ENCODE measurements around the gene RASSF10.
"Not testable (repeated sequence)": the region's sequence is repeated elsewhere in the genome, so short reads cannot be mapped to it uniquely, and the experiment has no call there.

The RASSF10 gene

DNA sequence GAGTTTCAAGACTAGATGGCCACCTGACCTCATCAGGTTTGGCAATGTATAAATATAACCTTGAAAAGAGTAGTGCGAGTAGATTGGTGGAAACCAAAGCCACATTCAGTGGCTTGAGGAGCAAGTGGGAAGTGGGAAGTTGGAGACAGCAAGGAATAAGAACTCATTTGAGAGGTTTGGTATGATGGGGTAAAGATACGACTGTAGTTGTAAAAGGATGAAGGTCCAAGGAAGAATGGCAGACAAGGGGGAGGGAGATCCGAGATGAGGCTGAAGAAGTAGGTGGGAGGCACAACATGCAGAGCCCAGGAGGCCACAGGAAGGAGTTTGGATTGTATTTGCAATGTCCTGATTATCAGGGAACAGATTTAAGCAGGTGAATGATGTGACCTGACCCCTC, 20.8 kb downstream of the RASSF10 start:
- DNase-seq: no peak

DNA sequence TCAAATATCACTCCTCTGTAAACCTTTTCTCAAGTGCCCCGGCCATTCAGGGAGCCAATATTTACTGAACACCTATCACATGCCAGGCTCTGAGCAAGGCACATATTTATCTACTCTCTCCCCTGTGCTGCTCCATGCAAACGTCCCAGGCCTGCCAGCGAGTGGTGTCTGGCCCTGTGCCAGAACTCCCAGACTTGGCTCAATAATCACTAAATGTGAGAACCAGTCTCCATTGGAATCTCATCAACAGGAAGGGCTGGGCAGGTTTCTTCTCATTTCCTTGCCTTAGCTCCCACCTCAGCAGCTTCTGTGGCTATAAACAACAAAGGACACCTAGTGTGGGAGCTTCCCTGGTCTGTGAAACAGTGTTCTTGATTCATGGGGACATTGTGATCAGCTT, 21.7 kb downstream of the RASSF10 start:
- DNase-seq: no peak

DNA sequence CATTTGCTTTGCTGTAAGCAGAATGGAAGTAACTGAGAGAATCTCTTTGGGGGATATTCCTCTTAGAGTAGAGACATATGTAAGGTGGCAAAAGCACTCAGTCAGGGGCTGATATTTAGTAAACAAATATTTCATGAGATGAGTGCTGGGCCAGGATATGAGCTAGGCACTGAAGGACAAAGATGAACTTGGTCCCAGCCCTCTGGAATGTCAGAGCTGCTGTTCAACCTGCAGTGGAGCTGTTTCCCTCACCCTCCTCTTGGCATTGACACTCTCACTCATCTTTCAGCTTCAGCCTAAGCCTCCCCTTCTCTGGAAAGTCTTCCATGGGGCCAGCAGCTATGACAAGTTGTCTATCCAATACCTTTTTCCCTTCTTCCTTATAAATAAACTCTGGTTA, 22.2 kb downstream of the RASSF10 start:
- DNase-seq: no peak

DNA sequence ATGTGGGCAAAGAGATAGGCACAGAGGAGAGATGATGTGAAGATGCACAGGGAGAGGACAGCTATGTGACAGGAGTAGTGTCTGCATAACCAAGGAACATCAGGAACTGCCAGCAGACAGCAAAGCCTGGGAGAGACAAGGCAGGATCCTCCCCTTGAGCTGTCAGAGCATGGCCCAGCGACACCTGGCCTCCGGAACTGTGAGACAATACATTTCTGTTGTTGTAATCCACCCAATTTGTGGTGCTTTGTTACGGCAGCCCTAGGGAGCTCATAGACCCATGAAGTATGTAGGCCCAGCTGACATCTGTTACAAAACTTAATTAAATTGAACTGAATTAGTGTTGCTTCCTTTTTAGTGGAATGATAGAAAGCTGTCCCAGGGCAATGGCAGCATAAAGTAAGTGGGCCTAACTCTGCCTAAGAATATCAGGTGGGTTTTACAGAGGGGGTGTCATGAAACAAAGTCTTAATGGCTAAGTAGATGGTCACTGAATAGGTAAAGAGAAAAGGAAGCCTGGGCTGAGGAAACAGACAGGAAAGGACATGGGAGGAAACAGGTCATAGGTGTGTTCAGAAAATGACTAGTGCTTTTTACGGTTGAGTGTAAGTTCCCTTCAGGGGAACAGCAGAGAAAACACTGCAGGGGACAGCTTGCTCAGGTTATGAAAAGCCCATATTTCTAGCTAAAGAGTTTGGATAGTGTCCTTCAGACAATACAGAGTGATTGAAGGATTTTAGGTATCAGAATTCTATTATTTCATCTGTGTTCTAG, 24.8 kb downstream of the RASSF10 start:
- no peak for DNase-seq

DNA sequence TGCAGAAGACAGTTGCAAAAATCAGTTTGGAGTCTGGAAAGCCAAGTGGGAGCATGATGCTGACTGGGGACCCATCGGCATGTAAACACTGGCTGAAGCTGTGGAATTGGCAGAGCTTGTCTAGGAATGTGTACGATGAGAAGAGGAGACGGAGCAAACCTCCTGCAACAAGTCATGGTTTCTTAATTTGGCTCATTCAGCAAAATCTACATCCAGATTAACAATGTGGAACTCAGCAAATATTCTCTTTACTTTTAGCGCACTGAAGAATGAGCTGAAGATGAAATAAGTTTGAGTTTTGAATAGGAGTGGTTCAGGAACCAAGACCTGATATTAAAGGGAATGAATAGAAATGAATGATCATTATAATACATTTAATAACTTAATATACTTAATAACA, 26.6 kb downstream of the RASSF10 start:
- no peak for DNase-seq

DNA sequence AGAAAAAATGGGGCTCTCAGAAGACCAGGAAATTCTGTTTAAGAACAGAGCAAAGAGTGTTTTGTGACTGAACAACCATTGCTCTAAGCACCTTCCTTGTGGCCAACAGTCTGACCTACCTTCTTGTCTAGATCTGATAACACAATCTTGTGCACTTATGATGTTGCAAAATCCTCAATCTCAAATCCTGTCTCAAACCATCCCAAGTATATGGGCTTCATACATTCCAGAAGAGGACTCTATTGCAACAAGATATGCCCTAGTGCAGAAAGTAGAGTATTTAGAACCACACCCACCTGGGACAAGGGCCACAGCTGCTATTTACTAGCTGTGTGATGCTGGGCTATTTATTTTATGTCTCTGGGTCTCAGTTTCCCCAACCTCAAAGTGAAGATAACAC, 27.1 kb downstream of the RASSF10 start:
- no peak for DNase-seq

GRCh38 chr11:13038366-13038765, 29.2 kb downstream of the RASSF10 start:
- DNase-seq: no peak

GRCh38 chr11:13039126-13039525, 30.0 kb downstream of the RASSF10 start:
- DNase-seq: no peak

DNA sequence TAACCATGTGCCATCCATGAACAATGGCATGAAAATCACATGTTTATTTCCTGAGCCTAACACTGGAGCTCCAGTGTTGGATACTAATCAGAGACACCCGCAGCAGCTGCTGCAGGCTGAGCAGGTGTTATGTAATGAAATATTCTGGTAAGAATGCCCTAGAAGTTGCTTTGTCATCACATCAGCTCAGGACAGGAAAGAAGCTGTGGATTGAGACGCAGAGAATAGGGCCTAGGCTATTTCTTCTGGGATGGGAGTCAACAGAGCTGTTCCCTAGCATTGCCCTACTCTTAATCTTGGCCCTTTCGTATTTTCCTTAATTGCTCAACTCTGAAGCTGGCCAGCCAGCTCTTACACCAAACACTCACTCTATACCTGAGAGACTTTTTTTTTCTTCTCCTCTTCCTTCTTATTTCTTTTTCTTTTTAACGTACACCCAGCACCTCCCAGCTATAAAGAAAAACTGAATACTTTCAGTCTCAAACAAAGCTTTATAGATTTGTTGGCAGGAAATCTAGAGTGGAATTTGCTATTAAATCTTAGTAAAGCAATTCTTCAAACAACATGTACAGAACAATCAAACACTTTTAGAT, 31.9 kb downstream of the RASSF10 start:
- DNase-seq: no peak

DNA sequence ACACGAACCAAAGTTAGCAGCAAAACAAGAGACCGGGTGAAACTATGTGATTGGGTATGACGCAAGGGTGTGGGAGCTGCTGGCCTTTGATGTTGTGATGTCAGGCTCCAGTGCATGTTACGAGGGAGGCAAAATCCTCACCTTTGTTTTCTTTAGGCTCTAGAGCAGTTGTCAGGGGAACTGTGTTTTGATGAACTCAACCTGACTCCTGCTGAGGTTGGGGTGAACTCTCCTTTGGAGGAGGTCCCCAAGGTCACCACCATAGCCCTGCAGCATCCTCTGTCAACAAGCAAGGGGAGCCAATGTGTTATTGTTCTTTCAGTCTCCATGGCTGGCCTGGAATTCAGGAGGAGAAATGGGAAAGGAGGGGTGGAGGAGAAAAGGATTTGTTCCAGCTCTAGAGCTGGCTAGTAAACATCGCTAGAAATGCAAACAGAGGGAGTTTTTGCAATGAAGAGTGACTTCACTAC, 33.8 kb downstream of the RASSF10 start:
- DNase-seq: no peak

- DNase-seq: no peak
These were observed 35.0 kb downstream of the RASSF10 start for GRCh38 chr11:13043912-13044628.

- not testable (repeated sequence) for DNase-seq
These were observed 36.0 kb downstream of the RASSF10 start for GRCh38 chr11:13045089-13045488.

DNA sequence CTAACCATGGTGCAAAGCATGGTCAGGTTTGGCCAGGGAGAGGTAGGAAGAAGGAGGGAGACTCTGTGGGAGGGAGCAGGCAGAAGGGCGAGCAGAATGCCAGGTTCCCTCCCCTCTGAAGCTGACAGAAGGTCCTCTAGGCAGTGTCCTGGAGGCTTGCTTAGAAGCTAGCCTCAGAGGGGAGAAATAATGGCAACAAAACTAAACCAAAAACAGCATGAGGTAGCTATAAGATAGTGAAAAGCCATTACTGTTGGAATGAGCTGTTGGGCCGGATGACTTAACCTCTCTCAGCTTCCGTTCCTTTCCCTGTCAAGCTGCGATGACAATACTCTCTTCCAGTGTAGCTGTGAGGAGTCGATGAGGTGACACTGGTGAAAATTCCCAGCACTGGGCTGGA, 36.6 kb downstream of the RASSF10 start:
- no peak for DNase-seq

GRCh38 chr11:13046637-13047570, 37.8 kb downstream of the RASSF10 start:
- no peak for DNase-seq

DNA sequence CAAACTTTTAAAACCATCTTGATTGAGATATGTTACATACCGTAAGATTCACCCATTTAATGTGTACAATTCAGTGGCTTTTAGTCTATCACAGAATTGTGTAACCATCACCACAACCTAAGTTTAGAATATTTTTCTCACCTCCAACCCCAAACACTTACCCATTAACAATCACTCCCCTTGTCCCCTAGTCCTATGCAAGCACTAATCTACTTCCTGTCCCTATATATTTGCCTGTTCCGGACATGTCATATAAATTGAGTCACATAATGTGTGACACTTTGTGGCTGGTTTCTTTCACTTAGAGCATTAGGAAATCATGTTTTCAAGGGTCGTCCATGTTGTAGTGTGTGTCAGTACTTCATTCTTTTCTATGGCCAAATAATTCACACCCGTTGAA, 38.8 kb downstream of the RASSF10 start:
- no peak for DNase-seq

DNA sequence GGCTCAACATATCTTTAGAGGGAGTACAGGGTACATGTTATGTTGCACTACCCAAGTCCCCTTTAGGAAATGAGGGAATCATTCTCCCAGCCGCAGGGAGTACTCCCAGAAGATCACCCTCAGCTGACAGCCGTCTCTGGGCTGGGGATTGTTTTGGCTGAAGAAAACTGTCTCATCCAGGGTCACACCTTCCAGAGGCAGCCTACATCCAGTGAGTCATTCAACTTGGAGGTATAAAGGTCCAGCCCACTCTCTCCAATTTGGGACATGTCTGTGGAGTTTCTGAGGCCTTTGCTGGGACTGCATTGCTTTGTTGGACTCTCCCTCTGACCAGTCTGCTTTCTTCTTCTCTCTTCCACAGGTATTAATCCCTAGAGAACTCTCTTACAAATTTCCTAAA, 42.1 kb downstream of the RASSF10 start:
- no peak for DNase-seq

- DNase-seq: no peak
These were observed 43.0 kb downstream of the RASSF10 start for GRCh38 chr11:13052130-13052571.

GRCh38 chr11:13053255-13053917, 44.3 kb downstream of the RASSF10 start:
- no peak for DNase-seq

GRCh38 chr11:13054278-13054677, 45.2 kb downstream of the RASSF10 start:
- DNase-seq: no peak

- DNase-seq: no peak
These were observed 46.1 kb downstream of the RASSF10 start for GRCh38 chr11:13055200-13055599.

GRCh38 chr11:13061294-13061990, 52.3 kb downstream of the RASSF10 start:
- no peak for DNase-seq

Measured in GOT3 (cell line).